Stromal cell of bone marrow (primary cell): ENCODE data around the gene CDYL2.
"Not testable (repeated sequence)": the region's sequence is repeated elsewhere in the genome, so short reads cannot be mapped to it uniquely, and the experiment has no call there.

ENCODE experiments used
- DNase-seq: peaks from one replicate; pipeline ENCODE4 v3.0.0-alpha.2; 2012; ENCODE audit warnings: low read depth

Gene CDYL2

GRCh38 chr16:80743273-80743672 lies 61.1 kb downstream of the CDYL2 start:
- no peak for DNase-seq

GRCh38 chr16:80742331-80742730 lies 62.1 kb downstream of the CDYL2 start:
- no peak for DNase-seq

GRCh38 chr16:80741724-80742123 lies 62.7 kb downstream of the CDYL2 start:
- DNase-seq = no peak

GRCh38 chr16:80739523-80739922 lies 64.9 kb downstream of the CDYL2 start:
- DNase-seq = no peak

- no peak for DNase-seq
Measured at GRCh38 chr16:80738521-80738920, 65.9 kb downstream of the CDYL2 start.

- DNase-seq = no peak
Measured at GRCh38 chr16:80735846-80736245, 68.6 kb downstream of the CDYL2 start.

- no peak for DNase-seq
Measured at GRCh38 chr16:80733407-80733806, 71.0 kb downstream of the CDYL2 start.

GRCh38 chr16:80731915-80732314 lies 72.5 kb downstream of the CDYL2 start:
- no peak for DNase-seq

GRCh38 chr16:80727066-80727763 lies 77.2 kb downstream of the CDYL2 start:
- not testable (repeated sequence) for DNase-seq

- no peak for DNase-seq
Measured at GRCh38 chr16:80725566-80726162, 78.7 kb downstream of the CDYL2 start.

GRCh38 chr16:80723981-80724380 lies 80.4 kb downstream of the CDYL2 start:
- DNase-seq = no peak

- no peak for DNase-seq
Measured at GRCh38 chr16:80723091-80723490, 81.3 kb downstream of the CDYL2 start.

- peak; percentile 20 for DNase-seq
Measured at GRCh38 chr16:80720804-80721371, 83.5 kb downstream of the CDYL2 start.

GRCh38 chr16:80719573-80719972 lies 84.8 kb downstream of the CDYL2 start:
- DNase-seq = no peak

GRCh38 chr16:80718480-80719220 lies 85.7 kb downstream of the CDYL2 start:
- no peak for DNase-seq

- DNase-seq = no peak
Measured at GRCh38 chr16:80717611-80718010, 86.8 kb downstream of the CDYL2 start.

- DNase-seq = no peak
Measured at GRCh38 chr16:80716564-80717139, 87.7 kb downstream of the CDYL2 start.

GRCh38 chr16:80711406-80711805 lies 93.0 kb downstream of the CDYL2 start:
- no peak for DNase-seq

GRCh38 chr16:80710918-80711317 lies 93.5 kb downstream of the CDYL2 start:
- no peak for DNase-seq

GRCh38 chr16:80708823-80709222 lies 95.6 kb downstream of the CDYL2 start:
- DNase-seq = no peak

GRCh38 chr16:80707686-80708085 lies 96.7 kb downstream of the CDYL2 start:
- DNase-seq = no peak

- no peak for DNase-seq
Measured at GRCh38 chr16:80705596-80705995, 98.8 kb downstream of the CDYL2 start.
